AG04449 (cell line): ENCODE measurements around the gene TSPAN9.

Source experiments
- CTCF ChIA-PET: fragments of 350-600 bp; formaldehyde crosslinking; extraction: SDS; loops from one replicate; lab custom pipeline; 2021; ENCODE audit warnings: antibody characterized with exemption; lab: Yijun Ruan, JAX
- POLR2A ChIA-PET: fragments of 400-600, 350-600 bp; formaldehyde crosslinking; extraction: SDS; loops from one replicate; lab custom pipeline; 2020; ENCODE audit warnings: antibody characterized with exemption, inconsistent platforms; lab: Yijun Ruan, JAX
- DNase-seq: peaks from one replicate; pipeline ENCODE4 v3.0.0-alpha.2; 2010; ENCODE audit warnings: low read depth, low spot score
- H3K4me3 ChIP-seq: 2 replicates; pipeline ENCODE4 v1.5.1; 2011; ENCODE audit warnings: low read depth, mild to moderate bottlenecking, control low read depth, low read length
- CTCF ChIP-seq: IDR thresholded peaks from one replicate; pipeline ENCODE4 v1.5.1; 2011; ENCODE audit warnings: mild to moderate bottlenecking, moderate library complexity, low read length, control low read depth, inconsistent platforms; ENCODE audit not compliant: insufficient read depth; ENCODE audit errors: missing control alignments

The TSPAN9 gene

GRCh38 chr12:3274664-3275063, 197.5 kb downstream of the TSPAN9 start:
- ChIA-PET CTCF (interaction anchor here (0.9 to 13.2 kb wide), 43 partner anchors 10 to 503 kb away, joined by 3 to 534 read pairs (median 10); no protein-coding TSS in a partner anchor), POLR2A (interaction anchor here (1.3 kb wide), 1 partner anchor 201 kb away, joined by 8 read pairs; no protein-coding TSS in a partner anchor)
- no peak overlapping the region for H3K4me3 ChIP-seq
- TF ChIP-seq CTCF = no peak
- DNase-seq = no peak

DNA sequence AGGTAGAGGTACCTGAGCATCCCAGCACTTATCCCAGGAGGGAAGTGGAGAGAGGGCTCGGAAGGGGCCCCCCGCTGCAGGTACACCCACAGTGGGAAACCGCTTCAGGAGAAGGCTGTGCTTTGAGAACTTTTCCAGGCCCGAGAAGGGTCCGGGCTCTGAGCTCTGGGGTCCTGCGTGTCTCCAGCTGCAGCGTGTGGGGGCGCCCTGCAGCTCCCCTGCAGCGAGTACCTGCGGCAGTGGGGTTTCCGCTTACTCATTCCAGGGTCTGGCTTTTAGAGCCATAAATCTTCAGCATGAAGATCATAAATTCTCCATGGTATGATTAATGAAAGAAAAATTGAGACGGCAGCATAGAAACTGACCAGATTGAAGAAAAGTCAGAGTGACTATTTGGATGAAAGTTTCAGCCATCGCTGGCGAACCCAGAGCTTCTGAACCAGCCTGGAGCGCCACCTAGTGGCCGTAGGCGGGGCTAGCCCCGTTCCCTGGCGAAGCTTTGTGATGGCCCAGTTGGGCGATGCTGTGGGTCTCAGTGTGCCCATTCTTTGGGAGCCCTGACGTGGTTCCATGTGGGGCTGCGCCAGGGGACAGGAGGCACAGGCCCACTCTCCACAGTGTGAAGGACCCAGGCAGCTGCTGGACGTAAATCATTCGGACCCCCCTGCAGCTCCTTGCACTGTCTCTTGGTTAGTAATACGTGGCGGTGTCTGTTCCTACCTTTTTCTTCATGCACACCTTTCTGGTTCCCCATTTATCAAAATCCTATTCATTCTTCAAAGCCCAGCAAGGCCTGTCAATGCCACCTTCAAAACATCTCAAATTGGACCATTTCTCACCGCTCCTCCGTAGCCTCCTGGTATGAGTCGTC, 198.2 kb downstream of the TSPAN9 start:
- no peak for DNase-seq
- peak; percentile 95 for TF ChIP-seq CTCF
- H3K4me3 ChIP-seq = no peak overlapping the region
- CTCF ChIA-PET = interaction anchor here (0.6 to 13.2 kb wide), 52 partner anchors 9 to 530 kb away, joined by 3 to 534 read pairs (median 6); no protein-coding TSS in a partner anchor
- POLR2A ChIA-PET = interaction anchor here (1.1 to 1.5 kb wide), 3 partner anchors 39 to 202 kb away, joined by 4 to 8 read pairs (median 7); no protein-coding TSS in a partner anchor

DNA sequence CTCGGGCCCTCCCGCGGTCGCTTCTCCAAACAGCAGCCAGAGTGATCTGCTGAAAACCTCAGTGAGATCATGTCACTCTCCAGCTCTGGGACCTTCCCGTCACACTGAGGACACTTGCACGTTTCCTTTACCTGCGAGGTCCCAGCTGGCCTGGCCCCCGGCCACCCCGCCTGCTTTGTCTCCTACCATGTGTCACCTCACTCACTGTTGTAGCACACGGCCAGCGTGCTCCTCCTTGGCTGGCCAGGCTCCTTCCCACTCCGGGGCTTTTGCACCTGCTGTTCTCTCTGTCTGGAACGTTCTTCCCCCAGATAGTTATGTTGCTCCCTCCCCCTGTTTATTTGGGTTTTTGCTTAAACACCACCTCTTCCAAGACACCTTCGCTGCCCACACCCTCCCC, 199.0 kb downstream of the TSPAN9 start:
- H3K4me3 ChIP-seq = no peak overlapping the region
- no peak for DNase-seq
- TF ChIP-seq CTCF = no peak
- CTCF ChIA-PET = interaction anchor here (0.8 to 13.2 kb wide), 28 partner anchors 8 to 234 kb away, joined by 3 to 534 read pairs (median 14); no protein-coding TSS in a partner anchor
- POLR2A ChIA-PET = interaction anchor here (1.1 to 1.5 kb wide), 2 partner anchors 40 to 140 kb away, joined by 4 to 7 read pairs; no protein-coding TSS in a partner anchor

DNA sequence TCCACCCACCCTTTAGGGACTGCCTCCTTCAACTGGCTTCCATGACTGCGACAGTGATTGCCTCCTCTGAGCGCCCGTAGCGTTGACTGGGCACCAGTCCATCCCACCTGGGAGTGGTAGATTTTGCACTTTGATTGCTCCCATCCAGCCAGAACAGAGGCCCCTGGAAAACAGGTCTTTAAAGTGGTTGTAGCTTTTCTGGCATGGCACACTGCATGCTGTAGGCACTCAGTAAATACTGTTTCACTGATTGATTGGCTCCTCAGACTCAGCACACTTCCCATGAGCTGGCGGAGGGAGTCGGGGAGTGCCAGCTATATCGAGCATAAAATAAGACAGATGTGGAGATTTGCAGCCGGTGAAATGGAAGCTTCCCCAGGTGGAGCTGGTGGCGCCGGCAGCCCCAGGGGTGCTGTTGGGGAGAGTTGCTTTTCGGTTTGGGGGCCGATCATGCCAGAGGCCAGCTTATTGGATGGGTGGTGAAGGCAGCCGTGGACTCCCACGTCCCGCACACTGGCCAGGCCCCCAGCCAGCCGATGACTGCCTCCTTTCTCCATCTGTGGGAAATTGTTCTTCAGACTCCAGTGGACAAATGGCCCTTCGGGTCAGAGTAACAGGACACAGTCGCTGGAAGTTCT, 200.2 kb downstream of the TSPAN9 start:
- H3K4me3 ChIP-seq = no peak overlapping the region
- no peak for DNase-seq
- ChIA-PET CTCF (interaction anchor here (0.6 to 13.2 kb wide), 9 partner anchors 12 to 216 kb away, joined by 3 to 534 read pairs (median 10); no protein-coding TSS in a partner anchor), POLR2A (no interaction called here)
- no peak for TF ChIP-seq CTCF

- no peak overlapping the region for H3K4me3 ChIP-seq
- no peak for DNase-seq
- no peak for TF ChIP-seq CTCF
- ChIA-PET CTCF (interaction anchor here (1.3 to 13.2 kb wide), 5 partner anchors 12 to 207 kb away, joined by 4 to 534 read pairs (median 50); no protein-coding TSS in a partner anchor), POLR2A (no interaction called here)
Measured at GRCh38 chr12:3278681-3279414, 201.7 kb downstream of the TSPAN9 start.
